Measurements from ENCODE around the gene MRPL38. TPM values are rescaled to one million over a fixed set of nuclear protein-coding genes. Genes with fewer than 3 reads are reported as not detected.

Gene MRPL38
- total and polyA plus RNA-seq, 2 donors (not counting 1 experiment from before 2014, with no cell fraction given), result 126 to 127 TPM

- Histone ChIP-seq H2AFZ (ENCODE audit: insufficient read depth, low read depth, low read length, poor library complexity, severe bottlenecking) (no peak overlapping the region), H3K36me3 (replicated peaks in 1 of 2; ENCODE audit: control extremely low read depth in 1 of 2, control insufficient read depth in 1 of 2, extremely low read depth in 1 of 2, insufficient read depth in 2 of 2, low read length in 1 of 2) (peaks cover 4 to 66% of the 10 kb centered on the region in 2 experiments), H3K4me1 (ENCODE audit: control insufficient read depth in 2 of 2, insufficient read depth in 2 of 2, low read length in 2 of 2) (no peaks in the 10 kb centered on the region), H3K79me2 (ENCODE audit: control insufficient read depth, insufficient read depth, low read length) (no peaks in the 10 kb centered on the region), H3K27me3 (replicated peaks in 1 of 4; ENCODE audit: control extremely low read depth in 1 of 4, control insufficient read depth in 3 of 4, insufficient read depth in 4 of 4, low read length in 3 of 4) (no peaks in the 10 kb centered on the region), H3K4me2 (replicated peaks; ENCODE audit: low read depth, low read length, poor library complexity, severe bottlenecking) (no peak overlapping the region), H3K9ac (ENCODE audit: low read length) (no peak overlapping the region), H3K27ac (ENCODE audit: low read length in 2 of 2) (no peak overlapping the region), H3K9me3 (ENCODE audit: control extremely low read depth in 1 of 3, control insufficient read depth in 2 of 3, insufficient read depth in 1 of 3, low read length in 2 of 3) (no peaks in the 10 kb centered on the region), H4K20me1 (ENCODE audit: control insufficient read depth, insufficient read depth, low read length, poor library complexity, severe bottlenecking) (no peaks in the 10 kb centered on the region), H3K4me3 (ENCODE audit: control extremely low read depth in 1 of 5, extremely low read depth in 1 of 5, insufficient read depth in 1 of 5, low read depth in 2 of 5, low read length in 4 of 5) (no peak overlapping the region)
- Mint-ChIP-seq H3K27ac (no peak overlapping the region), H3K4me1 (no peaks in the 10 kb centered on the region), H3K9me3 (ENCODE audit: insufficient read depth) (no peaks in the 10 kb centered on the region), H3K4me3 (no peak overlapping the region), H3K27me3 (no peaks in the 10 kb centered on the region)
- TF ChIP-seq EZH2 (IDR thresholded peaks at IDR 0.05; ENCODE audit: borderline replicate concordance, insufficient read depth, low read depth, low read length, poor library complexity, severe bottlenecking) (no peak), CTCF (IDR thresholded peaks at IDR 0.05) (no peak)
- DNase-seq, result no peak
- intact Hi-C loops (cut with micrococcal nuclease), result no loop called here
- 48% methylated on average over 7 of the region's 8 CpGs for WGBS (ENCODE audit: insufficient coverage)
- no peak for ATAC-seq (ENCODE audit: low read depth)
- ChIA-PET CTCF (no interaction called here), POLR2A (no interaction called here)
Observed at GRCh38 chr17:75950855-75951554, 46.3 kb upstream of the MRPL38 start.

GRCh38 chr17:75950421-75950820, 45.7 kb upstream of the MRPL38 start:
- 91% methylated on average over 1 of the region's 6 CpGs for WGBS (ENCODE audit: insufficient coverage)
- intact Hi-C loops (cut with micrococcal nuclease), result no loop called here
- H3K36me3 ChIP-seq (replicated peaks in 1 of 2; ENCODE audit: control extremely low read depth in 1 of 2, control insufficient read depth in 1 of 2, extremely low read depth in 1 of 2, insufficient read depth in 2 of 2, low read length in 1 of 2), result peaks cover 0 to 62% of the 10 kb centered on the region in 2 experiments
- H3K79me2 ChIP-seq (ENCODE audit: control insufficient read depth, insufficient read depth, low read length), result no peaks in the 10 kb centered on the region
- no peaks in the 10 kb centered on the region for H3K27me3 Mint-ChIP-seq
- H3K4me2 ChIP-seq (replicated peaks; ENCODE audit: low read depth, low read length, poor library complexity, severe bottlenecking), result no peak overlapping the region
- no peaks in the 10 kb centered on the region for H3K27me3 ChIP-seq (replicated peaks in 1 of 4; ENCODE audit: control extremely low read depth in 1 of 4, control insufficient read depth in 3 of 4, insufficient read depth in 4 of 4, low read length in 3 of 4)
- H3K4me1 ChIP-seq (ENCODE audit: control insufficient read depth in 2 of 2, insufficient read depth in 2 of 2, low read length in 2 of 2), result no peaks in the 10 kb centered on the region
- no peak overlapping the region for H3K9ac ChIP-seq (ENCODE audit: low read length)
- CTCF ChIA-PET, result no interaction called here
- H3K4me1 Mint-ChIP-seq, result no peaks in the 10 kb centered on the region
- H3K27ac ChIP-seq (ENCODE audit: low read length in 2 of 2), result no peak overlapping the region
- H3K4me3 Mint-ChIP-seq, result no peak overlapping the region
- H2AFZ ChIP-seq (ENCODE audit: insufficient read depth, low read depth, low read length, poor library complexity, severe bottlenecking), result no peak overlapping the region
- no peaks in the 10 kb centered on the region for H3K9me3 ChIP-seq (ENCODE audit: control extremely low read depth in 1 of 3, control insufficient read depth in 2 of 3, insufficient read depth in 1 of 3, low read length in 2 of 3)
- no peak overlapping the region for H3K4me3 ChIP-seq (ENCODE audit: control extremely low read depth in 1 of 5, extremely low read depth in 1 of 5, insufficient read depth in 1 of 5, low read depth in 2 of 5, low read length in 4 of 5)
- no peaks in the 10 kb centered on the region for H4K20me1 ChIP-seq (ENCODE audit: control insufficient read depth, insufficient read depth, low read length, poor library complexity, severe bottlenecking)
- TF ChIP-seq EZH2 (IDR thresholded peaks at IDR 0.05; ENCODE audit: borderline replicate concordance, insufficient read depth, low read depth, low read length, poor library complexity, severe bottlenecking) (no peak), CTCF (IDR thresholded peaks at IDR 0.05) (no peak)
- H3K9me3 Mint-ChIP-seq (ENCODE audit: insufficient read depth), result no peaks in the 10 kb centered on the region
- POLR2A ChIA-PET, result no interaction called here
- no peak for ATAC-seq (ENCODE audit: low read depth)
- no peak overlapping the region for H3K27ac Mint-ChIP-seq
- DNase-seq, result no peak
